K562 (cell line): ENCODE measurements around the gene CFDP1. TPM values are rescaled to one million over a fixed set of nuclear protein-coding genes. Genes with fewer than 3 reads are reported as not detected.

Experiments
- BRF1 ChIP-seq: IDR thresholded peaks from 3 replicates; pipeline ENCODE4 v1.6.1; 2011; ENCODE audit warnings: borderline replicate concordance, mild to moderate bottlenecking; ENCODE audit not compliant: insufficient read length; ENCODE audit errors: extremely low read depth
- CXXC5 ChIP-seq: fragments of 250-450 bp; sonication (Bioruptor Pico); IDR thresholded peaks from 2 replicates; pipeline ENCODE4 v1.8.0; 2022; ENCODE audit warnings: inconsistent platforms, mild to moderate bottlenecking, moderate library complexity
- HOXB6 ChIP-seq: fragments of 250-450 bp; sonication (Bioruptor Pico); IDR thresholded peaks from 2 replicates; pipeline ENCODE4 v1.5.1; 2022; ENCODE audit warnings: mild to moderate bottlenecking, borderline replicate concordance
- KAT8 ChIP-seq: fragments of 450-650 bp; IDR thresholded peaks from 2 replicates; pipeline ENCODE4 v1.6.1; 2016; ENCODE audit warnings: low read depth, mild to moderate bottlenecking
- MXD1 ChIP-seq: fragments of 250-450 bp; sonication (Bioruptor Pico); IDR thresholded peaks from 2 replicates; pipeline ENCODE4 v1.8.0; 2021; ENCODE audit warnings: borderline replicate concordance, mild to moderate bottlenecking, moderate library complexity; ENCODE audit not compliant: poor library complexity, severe bottlenecking
- TBP ChIP-seq: optimal IDR thresholded peaks from 2 replicates; pipeline ENCODE3; 2011; ENCODE audit warnings: low read depth, low read length, improper control_type of control experiment
- TGIF2 ChIP-seq: sonication (generic); formaldehyde crosslinking; IDR thresholded peaks from 2 replicates; pipeline ENCODE4 v1.8.1; 2022; ENCODE audit warnings: mild to moderate bottlenecking, missing genetic modification reagents, moderate library complexity
- YY1 ChIP-seq, 3 experiments: IDR thresholded peaks; 2 replicates each; pipeline ENCODE4 v1.6.1; 2011; ENCODE audit warnings: low read length in 2 of 3, mild to moderate bottlenecking in 2 of 3, moderate library complexity in 2 of 3, borderline replicate concordance in 1 of 3, control low read depth in 1 of 3, low read depth in 1 of 3; ENCODE audit not compliant: insufficient read depth in 3 of 3, insufficient replicate concordance in 2 of 3, control insufficient read depth in 1 of 3, insufficient read length in 1 of 3; ENCODE audit errors: extremely low read depth in 1 of 3
- ZNF445 ChIP-seq: fragments of 250-450 bp; sonication (Bioruptor Pico); IDR thresholded peaks from 2 replicates; pipeline ENCODE4 v1.4.0; 2020; ENCODE audit warnings: low read depth, mild to moderate bottlenecking, moderate library complexity
- ZNF639 ChIP-seq, 2 experiments: fragments of 200-800 bp in 1 of 2; sonication (Bioruptor generic) in 1 of 2; sonication (generic) in 1 of 2; formaldehyde crosslinking in 1 of 2; IDR thresholded peaks in 1 of 2; conservative IDR thresholded peaks in 1 of 2; 2 replicates each; pipeline versions ENCODE4 v1.5.0 to v1.6.1; 2016 to 2020; ENCODE audit warnings: missing compliant biosample characterization in 1 of 2, missing genetic modification characterization in 1 of 2, missing genetic modification reagents in 1 of 2
- polyA plus RNA-seq, 8 experiments: library from polyadenylated mRNA; depleted of rRNA in 4 of 8; stranded (reverse) in 5 of 8; unstranded in 3 of 8; fragments of >200 nt; fragmentation: Nextera tagmentation in 2 of 8; fragmentation: Illumina TruSeq in 1 of 8; extraction: Ambion mirVana in 2 of 8; extraction: Trizol in 1 of 8; gene quantifications; 2 replicates each; pipeline versions ENCODE4 v1.2.1 to v1.2.3, GENCODE V29; 2011 to 2014; ENCODE audit warnings: inconsistent platforms in 1 of 8, missing spikeins in 1 of 8
- total RNA-seq, 7 experiments: library from RNA; depleted of rRNA in 6 of 7; stranded (reverse); fragments of >200 nt in 6 of 7; fragmentation: Illumina TruSeq in 2 of 7; extraction: Trizol in 2 of 7; gene quantifications; 2 replicates each; pipeline versions ENCODE4 v1.2.1 to v1.2.3, GENCODE V29; 2011 to 2021; ENCODE audit warnings: low replicate concordance in 1 of 7
- TF ChIP-seq, protein P1 (sequence below): IDR thresholded peaks from 2 replicates; pipeline ENCODE4 v1.6.1; 2016; ENCODE audit warnings: missing genetic modification characterization, missing compliant biosample characterization
- TF ChIP-seq, protein P2 (sequence below), 2 experiments: IDR thresholded peaks; 2 replicates each; pipeline ENCODE4 v1.6.1; 2011; ENCODE audit warnings: borderline replicate concordance in 1 of 2, control low read depth in 1 of 2, low read depth in 1 of 2, low read length in 1 of 2, mild to moderate bottlenecking in 1 of 2, mixed read lengths in 1 of 2, moderate library complexity in 1 of 2; ENCODE audit not compliant: insufficient read depth in 1 of 2, insufficient read length in 1 of 2, poor library complexity in 1 of 2, severe bottlenecking in 1 of 2; ENCODE audit errors: extremely low read depth in 1 of 2
- TF ChIP-seq, protein P3 (sequence below): fragments of 250-450 bp; sonication (Bioruptor Pico); IDR thresholded peaks from 2 replicates; pipeline ENCODE4 v1.5.0; 2022; ENCODE audit warnings: mild to moderate bottlenecking
- TF ChIP-seq, protein P4 (sequence below): fragments of 150-350 bp; conservative IDR thresholded peaks from 2 replicates; pipeline ENCODE4 v1.6.1; 2014; ENCODE audit warnings: low read length

Gene CFDP1
- total and polyA plus RNA-seq, 9 of the 15 experiments (the other 6 are each of a cell fraction or from before 2014, with no cell fraction given), result 31.5 to 78.4 (median 61.7) TPM

DNA sequence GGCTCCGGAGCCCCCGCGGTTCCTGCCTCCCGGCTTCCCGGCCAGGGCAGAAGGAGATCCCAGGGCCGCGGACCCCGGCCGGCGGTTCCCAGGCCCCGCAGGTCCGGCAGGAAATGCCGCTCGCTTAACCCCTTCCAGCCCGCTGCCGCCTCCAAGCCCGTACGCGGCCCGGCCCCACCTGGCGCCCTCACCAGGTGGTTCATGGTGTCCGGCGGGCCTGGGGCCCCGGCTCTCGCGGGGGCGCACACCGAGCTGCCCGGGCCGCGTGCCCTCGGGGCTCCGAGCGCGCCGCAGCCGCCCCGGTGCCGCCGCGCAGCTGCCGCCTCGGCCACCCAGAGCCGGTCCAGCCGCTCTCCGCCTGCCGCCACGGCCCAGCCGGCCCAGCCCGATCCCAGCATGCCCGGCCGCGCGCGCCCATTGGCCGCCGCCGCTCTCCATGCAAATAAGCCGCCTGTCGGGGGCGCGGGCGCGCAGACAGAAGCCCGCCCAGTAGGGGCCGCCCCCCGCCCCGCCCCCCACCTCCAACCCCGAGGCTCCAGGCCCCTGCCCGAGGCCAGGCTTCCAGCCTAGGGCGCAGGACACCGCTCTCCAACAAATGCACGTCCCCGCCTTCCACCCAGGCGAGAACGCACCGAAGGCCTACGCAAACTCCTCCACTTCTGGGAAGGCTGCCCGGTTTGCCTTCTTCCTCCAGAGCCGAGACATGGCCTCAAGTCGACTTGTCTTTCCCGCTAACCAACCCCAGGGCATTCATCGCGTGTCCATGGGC, 181.8 kb downstream of the CFDP1 start, which contains the start of gene BCAR1 (continued):
- TF ChIP-seq ZNF639 (CRISPR knock-in tag; conservative IDR thresholded peaks at IDR 0.05 in 1 of 2, IDR thresholded peaks at IDR 0.05 in 1 of 2), result peak in 1 of 2 experiments; percentile 71; a peak in 2 of 4 replicates
- peak in 2 of 3 experiments; percentile 56 to 75 for TF ChIP-seq YY1 (IDR thresholded peaks at IDR 0.05; ENCODE audit: borderline replicate concordance in 1 of 3, control insufficient read depth in 1 of 3, extremely low read depth in 1 of 3, insufficient read depth in 3 of 3, insufficient read length in 1 of 3, insufficient replicate concordance in 2 of 3, low read depth in 1 of 3, low read length in 2 of 3)
- no peak for TF ChIP-seq ZNF445 (CRISPR knock-in tag)
- no peak for TF ChIP-seq HOXB6 (CRISPR knock-in tag)
- TF ChIP-seq, protein P1, sequence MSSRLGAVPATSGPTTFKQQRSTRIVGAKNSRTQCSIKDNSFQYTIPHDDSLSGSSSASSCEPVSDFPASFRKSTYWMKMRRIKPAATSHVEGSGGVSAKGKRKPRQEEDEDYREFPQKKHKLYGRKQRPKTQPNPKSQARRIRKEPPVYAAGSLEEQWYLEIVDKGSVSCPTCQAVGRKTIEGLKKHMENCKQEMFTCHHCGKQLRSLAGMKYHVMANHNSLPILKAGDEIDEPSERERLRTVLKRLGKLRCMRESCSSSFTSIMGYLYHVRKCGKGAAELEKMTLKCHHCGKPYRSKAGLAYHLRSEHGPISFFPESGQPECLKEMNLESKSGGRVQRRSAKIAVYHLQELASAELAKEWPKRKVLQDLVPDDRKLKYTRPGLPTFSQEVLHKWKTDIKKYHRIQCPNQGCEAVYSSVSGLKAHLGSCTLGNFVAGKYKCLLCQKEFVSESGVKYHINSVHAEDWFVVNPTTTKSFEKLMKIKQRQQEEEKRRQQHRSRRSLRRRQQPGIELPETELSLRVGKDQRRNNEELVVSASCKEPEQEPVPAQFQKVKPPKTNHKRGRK (tag), result no peak
- TF ChIP-seq TGIF2 (CRISPR knock-in tag), result no peak
- TF ChIP-seq, protein P2, sequence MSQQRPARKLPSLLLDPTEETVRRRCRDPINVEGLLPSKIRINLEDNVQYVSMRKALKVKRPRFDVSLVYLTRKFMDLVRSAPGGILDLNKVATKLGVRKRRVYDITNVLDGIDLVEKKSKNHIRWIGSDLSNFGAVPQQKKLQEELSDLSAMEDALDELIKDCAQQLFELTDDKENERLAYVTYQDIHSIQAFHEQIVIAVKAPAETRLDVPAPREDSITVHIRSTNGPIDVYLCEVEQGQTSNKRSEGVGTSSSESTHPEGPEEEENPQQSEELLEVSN (IDR thresholded peaks at IDR 0.05; ENCODE audit: borderline replicate concordance in 1 of 2, extremely low read depth in 1 of 2, insufficient read depth in 1 of 2, insufficient read length in 1 of 2, low read depth in 1 of 2, low read length in 1 of 2, poor library complexity in 1 of 2, severe bottlenecking in 1 of 2), result peak; percentile 24 to 81
- no peak for TF ChIP-seq BRF1
- TF ChIP-seq, protein P3, sequence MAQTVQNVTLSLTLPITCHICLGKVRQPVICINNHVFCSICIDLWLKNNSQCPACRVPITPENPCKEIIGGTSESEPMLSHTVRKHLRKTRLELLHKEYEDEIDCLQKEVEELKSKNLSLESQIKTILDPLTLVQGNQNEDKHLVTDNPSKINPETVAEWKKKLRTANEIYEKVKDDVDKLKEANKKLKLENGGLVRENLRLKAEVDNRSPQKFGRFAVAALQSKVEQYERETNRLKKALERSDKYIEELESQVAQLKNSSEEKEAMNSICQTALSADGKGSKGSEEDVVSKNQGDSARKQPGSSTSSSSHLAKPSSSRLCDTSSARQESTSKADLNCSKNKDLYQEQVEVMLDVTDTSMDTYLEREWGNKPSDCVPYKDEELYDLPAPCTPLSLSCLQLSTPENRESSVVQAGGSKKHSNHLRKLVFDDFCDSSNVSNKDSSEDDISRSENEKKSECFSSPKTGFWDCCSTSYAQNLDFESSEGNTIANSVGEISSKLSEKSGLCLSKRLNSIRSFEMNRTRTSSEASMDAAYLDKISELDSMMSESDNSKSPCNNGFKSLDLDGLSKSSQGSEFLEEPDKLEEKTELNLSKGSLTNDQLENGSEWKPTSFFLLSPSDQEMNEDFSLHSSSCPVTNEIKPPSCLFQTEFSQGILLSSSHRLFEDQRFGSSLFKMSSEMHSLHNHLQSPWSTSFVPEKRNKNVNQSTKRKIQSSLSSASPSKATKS (CRISPR knock-in tag), result no peak
- TF ChIP-seq CXXC5, result peak; percentile 87
- peak; percentile 53 for TF ChIP-seq TBP
- TF ChIP-seq, protein P4, sequence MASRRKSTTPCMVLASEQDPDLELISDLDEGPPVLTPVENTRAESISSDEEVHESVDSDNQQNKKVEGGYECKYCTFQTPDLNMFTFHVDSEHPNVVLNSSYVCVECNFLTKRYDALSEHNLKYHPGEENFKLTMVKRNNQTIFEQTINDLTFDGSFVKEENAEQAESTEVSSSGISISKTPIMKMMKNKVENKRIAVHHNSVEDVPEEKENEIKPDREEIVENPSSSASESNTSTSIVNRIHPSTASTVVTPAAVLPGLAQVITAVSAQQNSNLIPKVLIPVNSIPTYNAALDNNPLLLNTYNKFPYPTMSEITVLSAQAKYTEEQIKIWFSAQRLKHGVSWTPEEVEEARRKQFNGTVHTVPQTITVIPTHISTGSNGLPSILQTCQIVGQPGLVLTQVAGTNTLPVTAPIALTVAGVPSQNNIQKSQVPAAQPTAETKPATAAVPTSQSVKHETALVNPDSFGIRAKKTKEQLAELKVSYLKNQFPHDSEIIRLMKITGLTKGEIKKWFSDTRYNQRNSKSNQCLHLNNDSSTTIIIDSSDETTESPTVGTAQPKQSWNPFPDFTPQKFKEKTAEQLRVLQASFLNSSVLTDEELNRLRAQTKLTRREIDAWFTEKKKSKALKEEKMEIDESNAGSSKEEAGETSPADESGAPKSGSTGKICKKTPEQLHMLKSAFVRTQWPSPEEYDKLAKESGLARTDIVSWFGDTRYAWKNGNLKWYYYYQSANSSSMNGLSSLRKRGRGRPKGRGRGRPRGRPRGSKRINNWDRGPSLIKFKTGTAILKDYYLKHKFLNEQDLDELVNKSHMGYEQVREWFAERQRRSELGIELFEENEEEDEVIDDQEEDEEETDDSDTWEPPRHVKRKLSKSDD, result no peak
- no peak for TF ChIP-seq KAT8
- TF ChIP-seq MXD1 (CRISPR knock-in tag), result no peak
